OCI-LY1 (cell line): ENCODE data around the gene KLHL29.

Source experiments
- H2AFZ ChIP-seq: fragments of 200-600 bp; sonication (generic), shearing (Covaris generic); 2 replicates; pipeline ENCODE4 v1.6.0; 2014; ENCODE audit warnings: antibody characterized with exemption, mild to moderate bottlenecking, low read length
- H3F3A ChIP-seq: fragments of 200-600 bp; sonication (generic), shearing (Covaris generic); 2 replicates; pipeline ENCODE4 v1.6.0; 2014; ENCODE audit warnings: mild to moderate bottlenecking, antibody characterized with exemption, low read length, moderate library complexity; ENCODE audit not compliant: insufficient read depth
- H3K27ac ChIP-seq: fragments of 200-600 bp; sonication (generic); 2 replicates; pipeline ENCODE4 v1.5.1; 2014; ENCODE audit warnings: low read length, mixed run types, mild to moderate bottlenecking, low read depth; ENCODE audit not compliant: poor library complexity, severe bottlenecking
- H3K27me3 ChIP-seq: fragments of 200-600 bp; sonication (generic); 2 replicates; pipeline ENCODE4 v1.6.0; 2014; ENCODE audit warnings: antibody characterized with exemption, mild to moderate bottlenecking, low read length, moderate library complexity; ENCODE audit not compliant: insufficient read depth
- H3K36me3 ChIP-seq: fragments of 200-600 bp; sonication (generic); 2 replicates; pipeline ENCODE4 v1.6.1; 2014; ENCODE audit warnings: mild to moderate bottlenecking, antibody characterized with exemption, low read length, moderate library complexity, mixed read lengths; ENCODE audit not compliant: insufficient read depth
- H3K4me1 ChIP-seq: fragments of 200-600 bp; sonication (generic); 2 replicates; pipeline ENCODE4 v1.5.1; 2014; ENCODE audit warnings: mild to moderate bottlenecking, low read length, moderate library complexity; ENCODE audit not compliant: insufficient read depth, severe bottlenecking
- H3K4me2 ChIP-seq: fragments of 200-600 bp; sonication (generic), shearing (Covaris generic); 2 replicates; pipeline ENCODE4 v1.6.1; 2014; ENCODE audit warnings: low read length
- H3K4me3 ChIP-seq: fragments of 200-600 bp; sonication (generic); 2 replicates; pipeline ENCODE4 v1.5.1; 2014; ENCODE audit warnings: low read length, low read depth, mild to moderate bottlenecking, mixed read lengths; ENCODE audit not compliant: poor library complexity, severe bottlenecking
- H3K79me2 ChIP-seq: fragments of 200-600 bp; shearing (Covaris generic); 2 replicates; pipeline ENCODE4 v1.6.1; 2016; ENCODE audit warnings: mixed run types, low read length, mixed read lengths; ENCODE audit not compliant: insufficient read depth
- H3K9ac ChIP-seq: fragments of 200-600 bp; sonication (generic), shearing (Covaris generic); 2 replicates; pipeline ENCODE4 v1.6.1; 2014; ENCODE audit warnings: mild to moderate bottlenecking, low read length, mixed read lengths
- H3K9me2 ChIP-seq: fragments of 200-600 bp; sonication (generic), shearing (Covaris generic); 2 replicates; pipeline ENCODE4 v1.6.1; 2014; ENCODE audit warnings: low read depth, mild to moderate bottlenecking, low read length, mixed read lengths
- H3K9me3 ChIP-seq: fragments of 200-600 bp; shearing (Covaris generic); 2 replicates; pipeline ENCODE4 v1.6.1; 2014; ENCODE audit warnings: low read length, mixed read lengths
- H4K20me1 ChIP-seq: fragments of 200-600 bp; sonication (generic), shearing (Covaris generic); 2 replicates; pipeline ENCODE4 v1.6.0; 2016; ENCODE audit warnings: mild to moderate bottlenecking, low read length; ENCODE audit not compliant: insufficient read depth
- CTCF ChIP-seq: fragments of 200-600 bp; sonication (generic), shearing (Covaris generic); IDR thresholded peaks from 2 replicates; pipeline ENCODE4 v1.5.1; 2017; ENCODE audit warnings: mild to moderate bottlenecking, antibody characterized with exemption, low read length, moderate library complexity, mixed read lengths
- EZH2 ChIP-seq: fragments of 200-600 bp; sonication (generic), shearing (Covaris generic); IDR thresholded peaks from 2 replicates; pipeline ENCODE4 v1.8.0; 2017; ENCODE audit warnings: borderline replicate concordance, mixed run types, mild to moderate bottlenecking, antibody characterized with exemption, low read length, moderate library complexity, mixed read lengths

The KLHL29 gene

GRCh38 chr2:23632386-23632785 lies 247.4 kb downstream of the KLHL29 start:
- no peaks in the 10 kb centered on the region for H3K36me3 ChIP-seq
- H3F3A ChIP-seq = no peaks in the 10 kb centered on the region
- peaks cover 7% of the 10 kb centered on the region; the same call in 1 of the 2 replicates for H3K27me3 ChIP-seq
- H4K20me1 ChIP-seq = no peaks in the 10 kb centered on the region
- H3K4me1 ChIP-seq = no peaks in the 10 kb centered on the region
- H3K4me3 ChIP-seq = no peak overlapping the region
- no peak overlapping the region for H2AFZ ChIP-seq
- H3K9me2 ChIP-seq = no peaks in the 10 kb centered on the region
- H3K27ac ChIP-seq = no peak overlapping the region
- no peaks in the 10 kb centered on the region for H3K79me2 ChIP-seq
- no peaks in the 10 kb centered on the region for H3K9me3 ChIP-seq
- H3K9ac ChIP-seq = no peak overlapping the region
- H3K4me2 ChIP-seq = no peak overlapping the region
- TF ChIP-seq EZH2 = no peak
- TF ChIP-seq CTCF = no peak

DNA sequence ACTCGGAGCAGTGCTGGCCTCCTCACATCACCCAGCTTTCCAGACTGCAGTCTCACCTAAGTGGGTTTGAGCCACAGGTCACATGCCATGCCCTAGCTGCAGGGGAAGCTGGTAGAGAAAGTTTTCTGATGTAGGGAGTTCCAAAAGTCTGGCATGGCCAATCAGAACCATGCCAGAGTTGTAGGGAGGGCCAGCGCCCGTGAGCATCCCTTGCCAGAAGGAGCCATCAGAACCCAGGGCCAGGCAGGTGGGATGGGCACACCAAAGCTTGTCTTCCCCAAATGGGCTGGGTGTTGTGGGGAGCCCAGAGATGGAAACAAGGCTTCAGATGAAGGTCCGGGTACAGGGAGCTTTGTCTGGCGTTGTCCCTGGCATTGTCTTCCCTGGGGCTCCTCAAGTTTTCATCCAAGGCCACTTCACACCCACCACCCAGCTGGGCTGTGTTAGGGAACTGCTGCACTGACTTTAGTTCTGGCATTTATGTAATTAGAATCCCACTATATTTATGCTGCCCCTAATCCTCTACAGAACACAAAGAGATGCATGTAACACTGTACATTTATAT lies 247.9 kb downstream of the KLHL29 start:
- Histone ChIP-seq H3K27me3 (peaks cover 7% of the 10 kb centered on the region; the same call in 1 of the 2 replicates), H3K9me3 (no peaks in the 10 kb centered on the region), H3F3A (no peaks in the 10 kb centered on the region), H4K20me1 (no peaks in the 10 kb centered on the region), H2AFZ (no peak overlapping the region), H3K9ac (no peak overlapping the region), H3K27ac (no peak overlapping the region), H3K4me3 (no peak overlapping the region), H3K4me1 (no peaks in the 10 kb centered on the region), H3K79me2 (no peaks in the 10 kb centered on the region), H3K36me3 (no peaks in the 10 kb centered on the region), H3K9me2 (no peaks in the 10 kb centered on the region), H3K4me2 (no peak overlapping the region)
- no peak for TF ChIP-seq CTCF
- TF ChIP-seq EZH2 = no peak

GRCh38 chr2:23633966-23634365 lies 249.0 kb downstream of the KLHL29 start:
- H2AFZ ChIP-seq = no peak overlapping the region
- TF ChIP-seq EZH2 (no peak), CTCF (no peak)

More at GRCh38 chr2:23633966-23634365, 249.0 kb downstream of the KLHL29 start:
- no peaks in the 10 kb centered on the region for H3K4me1 ChIP-seq
- H3K9me2 ChIP-seq = no peaks in the 10 kb centered on the region
- no peaks in the 10 kb centered on the region for H4K20me1 ChIP-seq
- H3K4me3 ChIP-seq = no peak overlapping the region
- H3K36me3 ChIP-seq = no peaks in the 10 kb centered on the region
- no peak overlapping the region for H3K4me2 ChIP-seq
- H3K9ac ChIP-seq = no peak overlapping the region
- no peaks in the 10 kb centered on the region for H3K79me2 ChIP-seq
- peaks cover 7% of the 10 kb centered on the region; the same call in 1 of the 2 replicates for H3K27me3 ChIP-seq
- no peak overlapping the region for H3K27ac ChIP-seq
- H3K9me3 ChIP-seq = no peaks in the 10 kb centered on the region
- no peaks in the 10 kb centered on the region for H3F3A ChIP-seq
